K562 (cell line): ENCODE measurements around the gene FGGY.

Experiments used
- CBX3 ChIP-seq, 2 experiments: IDR thresholded peaks; 1 replicate in 1 of 2; 2 replicates in 1 of 2; pipeline ENCODE4 v1.6.1; 2012; ENCODE audit warnings: inconsistent platforms in 2 of 2, low read length in 2 of 2, borderline replicate concordance in 1 of 2, control low read depth in 1 of 2
- CTCF ChIP-seq, 3 experiments: IDR thresholded peaks in 2 of 3; conservative IDR thresholded peaks in 1 of 3; 2 replicates each; pipeline ENCODE4 v1.5.1; 2011 to 2012; ENCODE audit warnings: low read length in 3 of 3, mild to moderate bottlenecking in 3 of 3, control low read depth in 2 of 3, improper control_type of control experiment in 1 of 3, inconsistent platforms in 1 of 3, low read depth in 1 of 3, mixed read lengths in 1 of 3, moderate library complexity in 1 of 3; ENCODE audit not compliant: insufficient read depth in 2 of 3
- FOXA1 ChIP-seq: fragments of 450-650 bp; IDR thresholded peaks from 2 replicates; pipeline ENCODE4 v1.6.1; 2016; ENCODE audit warnings: mild to moderate bottlenecking, borderline replicate concordance
- HDGF ChIP-seq: fragments of 450-650 bp; IDR thresholded peaks from 2 replicates; pipeline ENCODE4 v1.6.1; 2016
- MAZ ChIP-seq, 2 experiments: fragments of 450-650 bp in 1 of 2; sonication (generic) in 1 of 2; formaldehyde crosslinking; IDR thresholded peaks in 1 of 2; conservative IDR thresholded peaks in 1 of 2; 2 replicates each; pipeline versions ENCODE4 v1.4.0 to v1.5.0; 2020; ENCODE audit warnings: mild to moderate bottlenecking in 1 of 2, missing genetic modification reagents in 1 of 2
- NR3C1 ChIP-seq: sonication (generic); formaldehyde crosslinking; IDR thresholded peaks from 2 replicates; pipeline ENCODE4 v1.8.1; 2022; ENCODE audit warnings: missing genetic modification reagents
- POLR2A ChIP-seq: fragments of 450-650 bp; conservative IDR thresholded peaks from 2 replicates; pipeline ENCODE4 v1.6.1; 2016
- SIX5 ChIP-seq, 2 experiments: IDR thresholded peaks; 2 replicates each; pipeline ENCODE4 v1.6.1; 2011; ENCODE audit warnings: low read length in 2 of 2, borderline replicate concordance in 1 of 2, low read depth in 1 of 2, mild to moderate bottlenecking in 1 of 2, moderate library complexity in 1 of 2; ENCODE audit not compliant: insufficient read depth in 1 of 2
- SREBF2 ChIP-seq: sonication (generic); formaldehyde crosslinking; IDR thresholded peaks from 2 replicates; pipeline ENCODE4 v1.4.0; 2020; ENCODE audit warnings: mild to moderate bottlenecking, missing genetic modification reagents
- U2AF1 ChIP-seq: fragments of 200-400 bp; formaldehyde crosslinking; optimal IDR thresholded peaks from 2 replicates; pipeline ENCODE3; 2017; ENCODE audit warnings: mild to moderate bottlenecking, low read depth, low read length, moderate library complexity
- YY1 ChIP-seq, 3 experiments: IDR thresholded peaks; 2 replicates each; pipeline ENCODE4 v1.6.1; 2011; ENCODE audit warnings: low read length in 2 of 3, mild to moderate bottlenecking in 2 of 3, moderate library complexity in 2 of 3, borderline replicate concordance in 1 of 3, control low read depth in 1 of 3, low read depth in 1 of 3; ENCODE audit not compliant: insufficient read depth in 3 of 3, insufficient replicate concordance in 2 of 3, control insufficient read depth in 1 of 3, insufficient read length in 1 of 3; ENCODE audit errors: extremely low read depth in 1 of 3
- TF ChIP-seq, protein P1 (sequence below): IDR thresholded peaks from 2 replicates; pipeline ENCODE4 v1.6.1; 2011; ENCODE audit not compliant: insufficient read length; ENCODE audit errors: extremely low read depth
- TF ChIP-seq, protein P2 (sequence below): sonication (generic); formaldehyde crosslinking; IDR thresholded peaks from 2 replicates; pipeline ENCODE4 v1.9.0; 2022; ENCODE audit warnings: mild to moderate bottlenecking, missing genetic modification reagents
- TF ChIP-seq, protein P3 (sequence below): fragments of 250-450 bp; sonication (Bioruptor Pico); IDR thresholded peaks from 2 replicates; pipeline ENCODE4 v1.8.0; 2021; ENCODE audit warnings: mild to moderate bottlenecking, moderate library complexity

DNA sequence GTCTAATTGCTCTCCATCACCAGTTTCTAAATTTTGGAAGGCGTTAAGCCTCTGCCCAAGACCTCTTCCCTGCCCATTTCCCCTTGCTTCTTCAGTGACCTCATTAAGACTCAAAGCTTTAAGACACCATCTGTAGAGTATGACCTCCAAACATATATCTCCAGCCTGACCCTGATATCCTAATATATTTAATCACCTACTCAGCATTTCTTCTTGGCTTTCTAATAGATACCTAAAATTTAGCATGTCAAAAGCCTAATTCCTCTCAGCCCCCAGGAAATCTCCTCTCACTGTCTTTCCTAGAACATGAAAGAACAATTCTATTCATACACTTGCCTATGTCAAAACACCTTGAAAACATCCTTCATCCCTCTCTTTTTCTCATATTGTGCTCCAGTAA is 282.3 kb downstream of the FGGY start:
- TF ChIP-seq YY1 (IDR thresholded peaks at IDR 0.05; ENCODE audit: borderline replicate concordance in 1 of 3, control insufficient read depth in 1 of 3, extremely low read depth in 1 of 3, insufficient read depth in 3 of 3, insufficient read length in 1 of 3, insufficient replicate concordance in 2 of 3, low read depth in 1 of 3, low read length in 2 of 3), result no peak
- no peak for TF ChIP-seq CTCF (IDR thresholded peaks at IDR 0.05 in 2 of 3, conservative IDR thresholded peaks at IDR 0.05 in 1 of 3; ENCODE audit: insufficient read depth in 2 of 3, low read depth in 1 of 3, low read length in 3 of 3)
- no peak for TF ChIP-seq HDGF
- TF ChIP-seq, protein P1, sequence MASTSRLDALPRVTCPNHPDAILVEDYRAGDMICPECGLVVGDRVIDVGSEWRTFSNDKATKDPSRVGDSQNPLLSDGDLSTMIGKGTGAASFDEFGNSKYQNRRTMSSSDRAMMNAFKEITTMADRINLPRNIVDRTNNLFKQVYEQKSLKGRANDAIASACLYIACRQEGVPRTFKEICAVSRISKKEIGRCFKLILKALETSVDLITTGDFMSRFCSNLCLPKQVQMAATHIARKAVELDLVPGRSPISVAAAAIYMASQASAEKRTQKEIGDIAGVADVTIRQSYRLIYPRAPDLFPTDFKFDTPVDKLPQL, result no peak
- TF ChIP-seq FOXA1, result no peak
- TF ChIP-seq POLR2A, result no peak
- TF ChIP-seq CBX3 (IDR thresholded peaks at IDR 0.05; ENCODE audit: borderline replicate concordance in 1 of 2, low read length in 2 of 2), result no peak
- no peak for TF ChIP-seq U2AF1
- no peak for TF ChIP-seq SREBF2 (CRISPR knock-in tag)
- TF ChIP-seq MAZ (CRISPR knock-in tag; conservative IDR thresholded peaks at IDR 0.05 in 1 of 2, IDR thresholded peaks at IDR 0.05 in 1 of 2), result no peak
- TF ChIP-seq, protein P2, sequence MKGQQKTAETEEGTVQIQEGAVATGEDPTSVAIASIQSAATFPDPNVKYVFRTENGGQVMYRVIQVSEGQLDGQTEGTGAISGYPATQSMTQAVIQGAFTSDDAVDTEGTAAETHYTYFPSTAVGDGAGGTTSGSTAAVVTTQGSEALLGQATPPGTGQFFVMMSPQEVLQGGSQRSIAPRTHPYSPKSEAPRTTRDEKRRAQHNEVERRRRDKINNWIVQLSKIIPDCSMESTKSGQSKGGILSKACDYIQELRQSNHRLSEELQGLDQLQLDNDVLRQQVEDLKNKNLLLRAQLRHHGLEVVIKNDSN (CRISPR knock-in tag), result no peak
- no peak for TF ChIP-seq SIX5 (IDR thresholded peaks at IDR 0.05; ENCODE audit: borderline replicate concordance in 1 of 2, insufficient read depth in 1 of 2, low read depth in 1 of 2, low read length in 2 of 2)
- TF ChIP-seq, protein P3, sequence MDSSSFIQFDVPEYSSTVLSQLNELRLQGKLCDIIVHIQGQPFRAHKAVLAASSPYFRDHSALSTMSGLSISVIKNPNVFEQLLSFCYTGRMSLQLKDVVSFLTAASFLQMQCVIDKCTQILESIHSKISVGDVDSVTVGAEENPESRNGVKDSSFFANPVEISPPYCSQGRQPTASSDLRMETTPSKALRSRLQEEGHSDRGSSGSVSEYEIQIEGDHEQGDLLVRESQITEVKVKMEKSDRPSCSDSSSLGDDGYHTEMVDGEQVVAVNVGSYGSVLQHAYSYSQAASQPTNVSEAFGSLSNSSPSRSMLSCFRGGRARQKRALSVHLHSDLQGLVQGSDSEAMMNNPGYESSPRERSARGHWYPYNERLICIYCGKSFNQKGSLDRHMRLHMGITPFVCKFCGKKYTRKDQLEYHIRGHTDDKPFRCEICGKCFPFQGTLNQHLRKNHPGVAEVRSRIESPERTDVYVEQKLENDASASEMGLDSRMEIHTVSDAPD, result no peak
- no peak for TF ChIP-seq NR3C1 (CRISPR knock-in tag)
